GF-D8 (cell line): ENCODE results near the gene RTTN.
"Not testable (repeated sequence)": the region's sequence is repeated elsewhere in the genome, so short reads cannot be mapped to it uniquely, and the experiment has no call there.

Experiments
- DNase-seq: peaks from one replicate; lab custom pipeline; 2025; lab: John Stamatoyannopoulos, UW

RTTN gene

GRCh38 chr18:70205421-70206397, at the start of gene RTTN:
Gene RTTN, minus strand, starts transcription at chr18:70205687. Its CDS starts 29 bp downstream, at chr18:70205658.
- peak; percentile 93 for DNase-seq

DNA sequence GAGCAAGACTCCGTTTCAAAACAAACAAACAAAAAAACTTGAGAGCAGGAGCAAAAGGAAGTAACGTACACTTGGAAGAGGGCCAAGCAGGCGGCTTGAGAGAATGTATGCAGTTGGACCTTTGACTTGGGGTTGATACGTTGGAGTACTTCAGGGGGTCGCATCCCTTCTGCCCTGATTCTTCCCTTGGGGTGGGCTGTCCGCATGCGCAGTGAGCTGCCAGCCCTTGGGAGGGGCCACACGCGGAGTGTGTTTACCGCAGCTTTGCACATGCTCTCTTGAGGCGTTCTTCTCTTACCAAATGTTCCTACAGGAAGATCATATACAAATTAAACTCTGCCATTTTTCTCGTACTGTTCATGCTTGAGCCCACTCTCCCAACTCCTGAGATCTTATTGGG, 45.3 kb upstream of the RTTN start:
- DNase-seq = no peak

- not testable (repeated sequence) for DNase-seq
These were observed 44.4 kb upstream of the RTTN start for GRCh38 chr18:70249861-70250260.

DNA sequence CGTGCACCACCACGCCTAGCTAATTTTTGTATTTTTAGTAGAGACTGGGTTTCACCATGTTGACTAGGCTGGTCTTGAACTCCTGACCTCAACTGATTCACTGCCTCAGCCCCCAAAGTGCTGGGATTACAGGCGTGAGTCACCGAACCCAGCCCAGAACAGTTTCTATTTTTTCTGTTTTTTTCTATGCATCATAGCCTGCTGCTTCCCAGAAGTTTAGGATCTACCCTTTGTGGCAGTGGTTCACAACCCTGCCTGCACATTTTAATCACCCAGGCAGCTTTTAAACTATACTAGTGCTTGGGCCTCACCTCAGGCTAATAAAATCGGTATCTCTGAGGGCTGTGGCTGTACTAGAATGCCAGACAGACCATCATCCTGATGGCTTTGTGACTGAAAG, 43.6 kb upstream of the RTTN start:
- no peak for DNase-seq

- no peak for DNase-seq
These were observed 40.6 kb upstream of the RTTN start for GRCh38 chr18:70246061-70246466.

DNA sequence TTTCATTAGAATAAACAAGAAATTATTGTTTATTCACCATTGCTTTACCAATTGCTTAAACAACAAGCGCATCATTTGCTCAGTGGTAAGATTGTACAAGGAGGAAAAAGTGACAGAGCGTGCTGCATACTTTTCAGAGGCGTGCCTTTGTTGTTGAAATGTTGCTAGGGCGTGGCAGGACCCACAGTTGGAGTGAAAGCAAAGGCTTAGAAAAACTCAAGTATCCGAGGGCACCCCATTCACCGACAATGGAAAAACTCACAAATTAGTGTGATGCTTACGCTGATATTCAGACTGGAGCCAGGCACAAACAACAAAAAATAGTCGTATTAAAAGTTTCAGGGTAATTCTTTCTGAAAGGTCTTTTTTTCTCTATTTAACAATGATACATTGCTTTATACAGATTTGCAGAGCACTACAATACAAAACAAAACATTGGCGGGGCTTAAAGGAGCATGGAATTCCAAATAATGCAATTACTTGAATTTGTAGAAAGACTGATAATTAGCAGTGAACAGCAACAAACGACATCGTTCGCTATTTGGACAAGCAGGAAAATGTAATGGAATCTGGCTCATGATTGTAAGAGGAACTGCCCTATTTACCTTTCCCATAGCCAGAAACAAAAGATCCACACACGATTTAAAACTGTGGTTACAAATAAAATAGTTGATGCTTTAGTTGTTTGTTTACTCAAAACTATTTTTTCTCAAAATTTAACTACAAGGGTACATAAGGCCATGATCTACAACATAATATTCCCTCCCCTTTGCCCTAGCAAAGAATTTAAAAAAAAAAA, 37.8 kb upstream of the RTTN start:
- no peak for DNase-seq

DNA sequence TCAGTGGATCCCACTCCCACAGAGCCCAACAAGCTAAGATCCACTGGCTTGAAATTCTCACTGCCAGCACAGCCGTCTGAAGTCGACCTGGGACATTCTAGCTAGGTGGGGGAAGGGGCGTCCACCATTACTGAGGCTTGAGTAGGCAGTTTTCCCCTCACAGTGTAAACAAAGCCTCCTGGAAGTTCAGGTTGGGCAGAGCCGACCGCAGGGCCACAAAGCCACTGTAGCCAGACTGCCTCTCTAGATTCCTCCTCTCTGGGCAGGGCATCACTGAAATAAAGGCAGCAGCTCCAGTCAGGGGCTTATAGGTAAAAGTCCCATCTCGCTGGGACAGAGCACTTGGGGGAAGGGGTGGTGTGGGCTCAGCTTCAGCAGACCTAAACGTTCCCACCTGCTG, 31.4 kb upstream of the RTTN start:
- not testable (repeated sequence) for DNase-seq

GRCh38 chr18:70235478-70235877, 30.0 kb upstream of the RTTN start:
- DNase-seq = no peak

DNA sequence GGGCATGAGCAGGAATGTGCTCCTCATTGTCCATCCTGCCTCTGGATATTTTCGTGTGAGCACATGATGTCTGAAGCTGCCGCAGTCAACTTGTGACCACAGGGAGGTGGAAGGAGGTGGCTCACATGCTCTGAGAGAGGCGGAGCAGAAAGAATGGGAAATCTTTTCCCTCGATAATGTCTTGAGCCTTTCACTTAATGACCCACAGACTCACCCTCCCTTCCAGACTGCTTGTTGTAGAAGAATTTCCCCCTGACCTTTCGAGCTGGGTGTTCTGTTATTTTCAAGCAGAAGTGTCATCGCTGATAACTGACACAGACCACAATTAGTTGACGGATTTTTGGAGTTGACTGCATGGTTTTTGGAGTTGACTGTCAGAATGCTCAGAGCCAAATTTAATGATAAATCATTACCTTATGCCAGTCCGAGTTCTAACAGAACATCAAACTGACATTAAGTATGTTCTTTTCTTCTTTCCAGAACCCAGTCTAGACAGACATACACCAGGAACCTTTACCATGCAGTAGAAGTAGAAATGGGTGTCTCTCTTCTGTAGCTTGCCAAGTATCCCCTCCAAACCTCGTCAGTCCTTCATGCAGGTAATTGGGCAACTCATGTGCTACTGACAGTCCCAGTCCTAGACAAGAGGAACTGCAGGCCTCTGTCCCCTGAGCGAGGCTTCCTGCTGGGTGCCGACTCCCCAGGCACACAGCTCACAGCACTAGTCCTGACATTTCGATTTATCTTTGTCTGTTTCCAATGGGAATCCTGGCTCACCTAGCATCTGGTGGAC, 29.4 kb upstream of the RTTN start:
- no peak for DNase-seq

- DNase-seq = no peak
These were observed 28.5 kb upstream of the RTTN start for GRCh38 chr18:70233974-70234373.

DNA sequence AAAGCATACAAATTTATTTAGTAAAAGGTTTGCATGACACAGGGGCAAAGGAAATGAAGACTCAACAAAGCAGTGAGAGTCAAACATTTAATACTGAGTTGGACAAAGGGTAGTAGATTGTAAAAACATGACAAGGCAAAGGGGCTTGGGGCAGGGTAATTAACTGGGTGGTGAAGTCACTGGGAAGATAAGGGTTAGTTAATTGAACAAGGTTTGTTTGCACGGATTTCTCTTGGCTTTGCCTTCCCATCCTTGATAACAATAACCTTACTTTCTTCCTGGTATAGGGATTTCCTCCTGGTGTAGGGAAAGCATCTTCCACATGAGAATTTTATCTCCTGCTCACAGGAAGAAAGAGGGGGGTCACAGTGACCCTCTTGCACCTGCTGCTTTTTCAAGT, 26.8 kb upstream of the RTTN start:
- DNase-seq = no peak

GRCh38 chr18:70229639-70230038, 24.2 kb upstream of the RTTN start:
- DNase-seq = no peak

DNA sequence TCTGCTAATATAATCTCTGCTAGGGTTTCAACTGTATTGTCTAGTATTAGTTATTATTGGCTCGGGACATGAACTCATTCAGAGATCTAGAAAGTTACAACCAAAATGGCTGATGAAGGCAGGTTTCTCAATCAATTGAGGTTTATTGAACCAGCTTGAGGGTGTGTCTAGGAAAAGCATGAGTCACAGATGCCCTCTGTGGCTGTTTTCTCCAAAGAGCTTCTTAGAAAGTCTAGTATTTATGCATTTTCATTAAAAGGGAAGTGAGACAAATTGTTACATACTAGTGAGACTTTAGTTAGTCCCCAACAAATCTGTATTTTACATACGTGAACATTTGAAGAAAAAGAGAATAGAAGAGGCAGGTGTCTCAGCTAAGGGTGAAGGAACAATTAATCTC, 23.0 kb upstream of the RTTN start:
- no peak for DNase-seq

GRCh38 chr18:70227438-70227837, 22.0 kb upstream of the RTTN start:
- DNase-seq = no peak

GRCh38 chr18:70221915-70222278, 16.4 kb upstream of the RTTN start:
- DNase-seq = no peak

GRCh38 chr18:70221156-70221914, 15.8 kb upstream of the RTTN start:
- no peak for DNase-seq

DNA sequence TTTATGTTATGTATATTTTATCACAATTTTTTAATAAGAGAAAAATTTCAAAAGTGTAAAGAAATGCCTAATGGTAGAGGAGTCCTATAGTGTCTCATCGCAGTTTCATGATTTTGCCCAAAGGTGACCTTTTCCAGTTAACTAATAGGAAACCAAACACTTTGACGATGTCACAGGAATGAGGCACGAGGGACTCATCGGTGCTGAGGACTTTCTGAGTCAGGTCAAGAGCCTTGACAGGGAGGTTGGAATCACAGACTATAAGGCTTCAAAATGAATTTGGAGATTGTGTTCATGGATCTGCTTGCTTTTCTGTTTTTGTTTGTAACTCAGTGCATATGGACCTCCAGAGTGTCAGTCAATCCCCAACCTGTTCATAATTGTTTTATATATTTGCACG, 15.1 kb upstream of the RTTN start:
- no peak for DNase-seq

DNA sequence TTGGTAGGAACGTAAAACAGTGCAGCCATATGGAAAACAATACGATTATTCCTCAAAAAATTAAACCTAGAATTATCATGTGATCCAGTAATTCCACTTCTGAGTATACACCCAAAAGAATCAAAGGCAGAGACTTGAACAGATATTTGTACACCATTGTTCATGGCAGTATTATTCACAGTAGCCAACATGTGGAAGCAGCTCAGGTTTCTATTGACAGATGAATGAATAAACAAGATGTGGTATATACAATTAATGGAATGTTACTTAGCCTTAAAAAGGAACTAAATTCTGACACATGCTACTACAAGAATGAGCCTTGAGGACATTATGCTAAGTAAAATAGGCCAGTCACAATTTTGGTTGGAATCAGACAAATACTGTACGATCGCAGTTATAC, 14.2 kb upstream of the RTTN start:
- DNase-seq = no peak

DNA sequence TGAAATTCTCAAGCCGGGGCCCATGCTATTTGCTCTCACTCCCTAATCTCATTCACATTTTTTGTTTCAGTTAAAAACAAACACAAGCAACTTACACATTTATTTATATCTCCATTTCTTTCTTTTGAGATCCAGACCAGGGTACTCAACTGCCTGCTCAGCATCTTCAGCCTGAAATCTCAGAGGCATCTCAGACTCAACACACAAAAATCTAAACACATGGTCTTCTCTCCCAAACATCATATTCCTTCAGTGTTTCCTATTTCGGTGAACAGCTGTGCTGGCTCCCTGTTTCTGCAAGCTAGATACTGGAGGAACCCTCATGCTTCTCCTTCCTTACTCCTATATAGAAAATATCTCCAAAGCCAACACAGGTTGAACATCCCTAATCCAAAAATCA, 11.3 kb upstream of the RTTN start:
- DNase-seq = no peak

DNA sequence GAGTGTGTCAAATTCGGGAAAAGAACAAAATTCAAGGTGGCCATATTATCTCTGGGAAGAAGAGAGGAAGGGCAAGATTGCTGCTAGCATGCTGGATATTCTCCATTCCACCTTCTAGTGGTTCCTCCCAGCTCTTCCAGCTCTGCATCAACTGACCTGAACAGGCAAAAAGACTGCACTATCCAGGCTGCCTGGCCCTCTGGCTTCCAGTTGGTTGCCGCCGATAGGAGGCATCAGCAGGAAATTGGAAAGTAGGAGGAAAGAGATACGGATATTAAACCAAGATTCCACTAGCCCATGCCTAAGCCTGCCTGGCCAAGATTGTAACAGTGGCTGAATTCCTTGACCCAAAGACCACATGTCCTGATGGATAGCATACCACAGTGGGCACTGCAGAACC, 1.7 kb upstream of the RTTN start:
- DNase-seq = no peak

DNA sequence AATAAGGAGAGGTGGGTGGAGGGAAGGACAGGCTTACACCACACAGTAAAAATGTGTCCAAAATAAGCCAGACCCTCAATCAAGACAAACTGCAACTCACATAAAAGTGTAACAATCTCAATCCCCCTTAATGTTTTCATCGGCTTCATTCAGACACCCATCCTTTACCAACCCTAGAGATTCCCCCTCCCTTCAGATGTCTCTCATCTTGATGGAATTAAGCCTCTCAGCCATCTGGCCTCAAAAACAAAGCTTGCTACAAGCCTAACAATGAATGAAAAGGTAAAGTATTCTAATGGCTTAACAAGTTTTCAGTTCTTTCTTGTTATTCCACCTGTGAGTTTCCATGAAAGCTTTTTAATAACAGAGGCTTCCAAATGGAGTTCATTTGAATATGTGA, 5.2 kb downstream of the RTTN start:
- no peak for DNase-seq

DNA sequence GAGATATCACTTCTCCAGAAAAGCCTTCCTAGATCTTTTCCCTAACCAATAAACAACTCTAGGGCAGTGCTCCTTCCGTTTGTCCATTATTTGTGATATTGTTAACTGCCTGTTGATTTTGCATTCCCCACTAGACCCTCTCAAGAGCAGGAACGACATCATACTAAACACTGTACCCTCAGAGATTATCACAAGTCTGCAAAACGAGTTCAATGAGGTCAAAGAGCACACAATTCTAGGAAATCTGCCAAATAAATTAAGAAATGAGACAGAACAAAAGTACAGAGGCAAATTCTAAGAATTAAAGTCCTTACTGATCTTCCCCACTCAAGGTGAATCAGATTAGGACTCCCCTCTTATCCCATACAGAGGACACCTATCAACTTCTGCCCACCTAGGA, 7.6 kb downstream of the RTTN start:
- DNase-seq = no peak
